Prostate gland (tissue), 2 donors: Measurements from ENCODE around the gene ZNF488.

Experiments
- CTCF ChIP-seq, 4 experiments: fragments of 200-600 bp in 2 of 4; fragments of 450-650 bp in 2 of 4; sonication (generic) in 2 of 4; IDR thresholded peaks; 1 replicate in 3 of 4; 2 replicates in 1 of 4; pipeline ENCODE4 v1.5.1; 2016 to 2019; ENCODE audit warnings: antibody characterized with exemption in 4 of 4, mild to moderate bottlenecking in 2 of 4, moderate library complexity in 2 of 4
- POLR2A ChIP-seq: fragments of 450-650 bp; IDR thresholded peaks from one replicate; pipeline ENCODE4 v1.6.1; 2016; ENCODE audit warnings: antibody characterized with exemption, mild to moderate bottlenecking
- POLR2AphosphoS5 ChIP-seq: sonication (generic); formaldehyde crosslinking; IDR thresholded peaks from one replicate; pipeline ENCODE4 v1.6.1; 2017; ENCODE audit warnings: antibody characterized with exemption

GRCh38 chr10:47414752-47415519, 30.8 kb upstream of the ZNF488 start:
- TF ChIP-seq POLR2A (no peak), POLR2AphosphoS5 (no peak), CTCF (IDR thresholded peaks at IDR 0.05) (no peak)
